ENCODE results near the gene TGFB1I1.
A peak's percentile ranks its signal among the peaks of the same experiment; 100 is the strongest.

TGFB1I1 gene

DNA sequence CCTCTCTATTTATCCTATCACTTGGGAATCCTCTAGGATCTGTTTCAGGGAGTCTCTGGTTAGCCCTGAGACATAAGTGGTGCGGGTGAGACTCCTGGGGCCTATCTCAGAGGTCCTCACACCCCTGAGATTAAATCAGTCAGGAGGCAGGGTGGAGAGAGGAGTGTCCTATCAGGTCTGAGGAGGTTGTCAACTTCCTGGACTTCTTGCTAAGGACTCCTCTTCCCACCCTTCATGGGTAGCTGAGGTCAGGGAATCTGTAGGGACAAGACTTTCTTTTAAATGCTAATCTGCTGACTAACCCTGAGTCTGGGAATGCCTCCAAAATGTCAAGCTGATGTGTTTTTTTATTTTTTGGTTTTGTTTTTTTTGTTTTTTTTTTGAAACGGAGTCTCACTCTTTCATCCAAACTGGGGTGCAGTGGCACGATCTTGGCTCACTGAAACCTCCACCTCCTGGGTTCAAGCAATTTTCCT lies 19.3 kb upstream of the TGFB1I1 start:
- DNase-seq (ENCODE audit: low spot score): no peak

GRCh38 chr16:31453255-31454204 lies 18.4 kb upstream of the TGFB1I1 start:
- DNase-seq (ENCODE audit: low spot score): no peak

DNA sequence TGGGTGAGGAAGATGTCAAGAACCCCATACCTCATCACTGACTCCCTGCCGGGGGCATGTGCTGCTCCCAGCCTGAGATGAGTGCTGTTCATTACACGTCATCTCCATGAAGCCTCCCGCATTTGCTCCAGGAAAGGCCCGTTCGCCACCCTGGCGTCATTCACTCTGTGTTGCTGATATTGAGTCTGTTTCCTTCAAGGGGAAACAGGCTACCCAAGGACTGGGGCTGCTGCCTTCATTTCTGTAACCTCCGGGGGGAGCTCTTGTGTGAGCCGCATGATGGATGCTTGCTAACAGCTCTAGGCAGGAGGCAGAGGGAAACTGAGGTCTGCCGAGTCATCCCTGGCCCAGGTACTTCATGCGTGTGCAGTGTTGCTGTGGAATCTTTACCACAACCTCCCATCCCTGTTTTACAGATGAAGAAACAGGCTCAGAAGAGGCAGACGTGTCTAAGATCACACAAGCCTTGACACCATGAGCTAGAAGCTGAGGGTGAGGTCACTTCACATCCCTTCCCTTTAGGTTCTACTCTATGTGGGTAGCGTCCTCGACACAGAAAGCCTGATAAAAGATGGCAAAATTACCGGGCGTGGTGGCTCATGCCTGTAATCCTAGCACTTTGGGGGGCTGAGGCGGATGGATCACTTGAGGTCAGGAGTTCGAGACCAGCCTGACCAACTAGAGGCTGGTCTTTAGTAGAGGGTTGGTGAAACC lies 16.2 kb upstream of the TGFB1I1 start:
- peak; percentile 42 for DNase-seq (ENCODE audit: low spot score)

DNA sequence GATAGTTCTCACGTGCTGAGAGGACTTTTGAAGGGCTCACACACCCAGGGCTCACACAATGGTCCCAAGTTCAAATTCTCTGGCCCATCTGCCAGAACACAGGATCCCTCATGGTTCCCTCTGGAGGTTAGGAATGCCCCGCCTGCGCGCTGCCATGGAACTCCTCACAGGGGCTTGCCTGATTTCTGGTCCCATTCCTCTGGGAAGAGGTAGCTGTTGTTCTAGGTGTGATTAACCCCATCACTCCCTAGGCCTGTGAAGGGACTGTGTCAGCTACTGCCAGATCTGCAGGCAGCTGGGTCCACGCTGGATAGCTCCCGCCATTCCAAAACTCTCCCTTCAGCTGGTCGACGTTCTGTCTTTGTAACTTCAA lies 15.0 kb upstream of the TGFB1I1 start:
- DNase-seq (ENCODE audit: low spot score): no peak

- DNase-seq (ENCODE audit: low spot score): peak; percentile 29
Observed at GRCh38 chr16:31458073-31458843, 13.7 kb upstream of the TGFB1I1 start.

- DNase-seq (ENCODE audit: low spot score): peak; percentile 99
Observed at GRCh38 chr16:31458844-31459686, 12.9 kb upstream of the TGFB1I1 start, which contains the start of gene ARMC5. Gene ARMC5, plus strand, starts transcription at chr16:31459501. Its CDS starts 24 bp downstream, at chr16:31459525.

DNA sequence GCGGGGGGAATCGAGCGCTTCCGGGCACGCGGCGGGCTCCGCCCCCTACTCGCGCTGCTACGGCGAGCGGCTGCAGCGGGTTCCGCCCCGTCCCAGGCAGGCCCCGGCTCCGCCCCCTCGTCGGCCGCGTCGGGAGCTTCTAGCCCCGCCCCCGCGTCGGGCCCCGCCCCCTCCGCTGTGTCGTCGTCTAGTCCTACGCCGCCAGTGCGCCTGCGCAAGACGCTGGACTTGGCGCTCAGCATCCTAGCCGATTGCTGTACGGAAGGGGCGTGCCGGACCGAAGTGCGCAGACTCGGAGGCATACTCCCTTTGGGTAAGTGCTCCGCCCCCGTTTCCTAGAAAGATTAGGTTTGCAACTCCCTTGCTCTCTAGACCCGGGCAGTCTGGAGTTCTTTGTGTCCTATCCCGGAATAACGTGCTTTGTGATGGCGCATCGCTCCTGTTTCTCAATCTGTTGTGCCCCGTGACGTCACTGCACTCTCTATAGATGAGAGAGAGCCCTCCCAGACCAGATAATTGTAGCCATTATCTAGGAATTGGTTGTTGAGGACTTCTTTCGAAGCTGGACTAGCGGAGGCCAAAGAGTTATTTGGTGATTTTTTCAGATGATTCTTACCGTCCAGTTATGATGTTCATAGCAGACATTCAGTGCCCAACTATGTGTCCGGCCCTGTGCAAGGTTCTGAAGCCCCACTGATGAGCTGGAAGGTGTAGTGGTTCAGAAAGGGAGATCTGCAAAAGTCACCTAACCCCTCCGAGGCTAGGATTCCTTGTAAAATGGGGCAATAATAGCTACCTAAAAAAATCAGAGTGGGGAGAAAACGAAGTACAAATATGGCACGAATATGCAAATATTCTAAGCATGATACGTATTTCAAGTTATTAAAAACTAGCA lies 12.0 kb upstream of the TGFB1I1 start:
- DNase-seq (ENCODE audit: low spot score): peak; percentile 99

DNA sequence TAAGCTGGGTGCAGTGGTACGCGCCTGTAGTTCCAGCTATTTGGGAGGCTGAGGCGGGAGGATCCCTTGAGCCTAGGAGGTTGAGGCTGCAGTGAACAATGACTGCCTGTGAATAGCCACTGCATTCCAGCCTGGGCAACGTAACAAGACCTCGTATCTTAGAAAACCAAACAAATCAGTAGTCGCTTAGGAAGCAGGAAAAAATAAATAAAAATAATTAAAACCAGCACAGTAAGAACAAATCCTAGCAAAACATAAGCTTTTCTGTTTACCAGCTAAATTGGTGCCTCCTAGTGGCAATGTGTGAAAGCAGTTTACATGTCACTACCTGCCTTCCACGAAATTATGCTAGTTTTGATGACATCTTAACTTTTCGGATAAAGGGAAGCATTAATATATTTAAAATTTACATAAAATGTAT lies 11.4 kb upstream of the TGFB1I1 start:
- DNase-seq (ENCODE audit: low spot score): peak; percentile 52

GRCh38 chr16:31461201-31461920 lies 10.6 kb upstream of the TGFB1I1 start:
- DNase-seq (ENCODE audit: low spot score): no peak

DNA sequence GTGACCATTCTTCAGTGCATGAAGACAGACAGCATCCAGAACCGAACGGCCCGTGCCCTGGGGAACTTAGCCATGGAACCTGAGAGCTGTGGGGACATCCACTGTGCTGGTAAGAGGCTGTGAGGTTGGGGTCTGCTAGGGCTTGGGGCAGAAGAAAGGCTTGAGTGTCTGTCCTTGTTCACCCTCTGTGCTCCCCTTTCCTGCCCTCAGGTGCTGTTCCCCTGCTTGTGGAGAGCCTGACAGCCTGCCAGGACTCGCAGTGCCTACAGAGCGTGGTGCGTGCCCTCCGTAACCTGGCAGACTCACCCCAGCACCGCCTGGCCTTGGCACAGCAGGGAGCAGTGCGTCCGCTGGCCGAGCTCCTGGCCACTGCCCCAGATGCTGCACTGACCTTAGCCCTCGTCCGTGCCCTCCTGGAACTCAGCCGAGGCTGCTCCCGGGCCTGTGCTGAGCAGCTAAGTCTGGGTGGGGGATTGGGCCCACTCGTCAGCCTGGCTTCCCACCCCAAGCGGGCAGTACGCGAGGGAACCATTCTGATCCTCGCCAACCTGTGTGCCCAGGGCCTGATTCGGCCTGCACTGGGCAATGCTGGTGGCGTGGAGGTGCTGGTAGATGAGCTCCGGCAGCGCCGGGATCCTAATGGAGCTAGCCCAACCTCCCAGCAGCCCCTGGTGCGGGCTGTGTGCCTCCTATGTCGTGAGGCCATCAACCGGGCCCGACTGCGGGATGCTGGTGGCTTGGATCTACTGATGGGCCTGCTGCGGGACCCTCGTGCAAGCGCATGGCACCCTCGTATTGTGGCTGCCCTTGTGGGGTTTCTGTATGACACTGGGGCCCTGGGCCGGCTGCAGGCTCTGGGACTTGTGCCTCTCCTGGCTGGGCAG lies 9.8 kb upstream of the TGFB1I1 start:
- DNase-seq (ENCODE audit: low spot score): no peak

DNA sequence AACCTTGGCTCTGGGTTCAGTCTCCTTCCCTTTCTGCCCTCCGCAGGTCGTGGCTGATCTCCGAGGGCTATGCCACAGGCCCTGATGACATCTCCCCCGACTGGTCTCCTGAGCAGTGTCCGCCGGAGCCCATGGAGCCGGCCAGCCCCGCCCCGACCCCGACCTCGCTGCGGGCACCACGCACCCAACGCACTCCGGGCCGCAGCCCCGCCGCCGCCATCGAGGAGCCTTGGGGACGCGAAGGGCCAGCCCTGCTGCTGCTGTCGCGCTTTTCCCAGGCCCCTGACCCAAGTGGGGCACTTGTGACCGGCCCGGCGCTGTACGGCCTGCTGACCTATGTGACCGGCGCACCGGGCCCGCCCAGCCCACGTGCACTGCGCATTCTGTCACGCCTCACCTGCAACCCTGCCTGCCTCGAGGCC lies 7.6 kb upstream of the TGFB1I1 start:
- no peak for DNase-seq (ENCODE audit: low spot score)

GRCh38 chr16:31464781-31465260 lies 7.1 kb upstream of the TGFB1I1 start:
- no peak for DNase-seq (ENCODE audit: low spot score)

DNA sequence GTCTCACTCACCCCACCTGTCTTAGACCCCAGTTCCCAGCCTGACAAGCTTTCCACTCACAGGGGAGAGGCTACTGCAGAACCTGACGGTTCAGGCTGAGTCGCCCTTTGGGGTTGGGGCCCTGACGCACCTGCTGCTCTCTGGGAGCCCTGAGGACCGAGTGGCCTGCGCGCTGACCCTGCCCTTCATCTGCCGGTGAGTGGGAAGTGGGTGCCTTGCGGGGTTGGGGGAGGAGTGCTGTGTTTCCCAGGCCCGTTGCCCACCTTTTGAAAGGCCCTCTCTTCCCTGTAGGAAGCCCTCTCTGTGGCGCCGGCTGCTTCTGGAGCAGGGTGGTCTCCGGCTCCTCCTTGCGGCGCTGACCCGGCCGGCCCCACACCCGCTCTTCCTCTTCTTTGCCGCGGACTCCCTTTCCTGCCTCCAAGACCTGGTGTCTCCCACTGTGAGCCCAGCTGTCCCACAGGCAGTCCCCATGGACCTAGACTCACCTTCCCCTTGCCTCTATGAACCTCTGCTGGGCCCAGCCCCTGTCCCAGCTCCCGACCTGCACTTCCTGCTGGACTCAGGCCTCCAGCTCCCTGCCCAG lies 6.1 kb upstream of the TGFB1I1 start:
- no peak for DNase-seq (ENCODE audit: low spot score)

GRCh38 chr16:31466381-31466841 lies 5.5 kb upstream of the TGFB1I1 start:
- no peak for DNase-seq (ENCODE audit: low spot score)

GRCh38 chr16:31467151-31467773 lies 4.7 kb upstream of the TGFB1I1 start:
- DNase-seq (ENCODE audit: low spot score): no peak

DNA sequence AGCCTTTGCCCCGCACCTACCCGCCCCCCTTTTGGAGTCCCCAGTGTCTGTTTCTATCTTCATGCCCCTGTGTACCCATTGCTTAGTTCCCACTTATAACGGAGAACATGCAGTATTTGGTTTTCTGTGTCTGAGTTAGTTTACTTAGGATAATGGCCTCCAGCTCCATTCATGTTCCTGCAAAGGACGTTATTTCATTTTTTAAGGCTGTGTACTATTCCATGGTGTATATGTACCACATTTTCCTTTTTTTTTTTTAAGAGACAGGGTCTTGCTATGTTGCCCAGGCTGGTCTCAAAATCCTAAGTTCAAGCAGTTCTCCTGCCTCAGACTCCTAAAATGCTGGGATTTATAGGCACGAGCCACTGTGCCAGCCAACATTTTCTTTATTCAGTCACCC lies 4.1 kb upstream of the TGFB1I1 start:
- no peak for DNase-seq (ENCODE audit: low spot score)

- DNase-seq (ENCODE audit: low spot score): no peak
Observed at GRCh38 chr16:31470615-31471014, 1.3 kb upstream of the TGFB1I1 start.
